HepG2 (cell line): Measurements from ENCODE around the gene IGSF8. TPM values are rescaled to one million over a fixed set of nuclear protein-coding genes. Genes with fewer than 3 reads are reported as not detected.

Experiments used
- ARID5B ChIP-seq: IDR thresholded peaks from 2 replicates; pipeline ENCODE4 v1.4.0; 2020; ENCODE audit warnings: mild to moderate bottlenecking, missing genetic modification reagents
- ELF1 ChIP-seq: sonication (generic); formaldehyde crosslinking; IDR thresholded peaks from 2 replicates; pipeline ENCODE4 v1.4.0; 2020; ENCODE audit warnings: missing genetic modification reagents
- GTF2F1 ChIP-seq: fragments of 150-350 bp; IDR thresholded peaks from 2 replicates; pipeline ENCODE4 v1.6.1; 2014; ENCODE audit warnings: low read length
- HDAC2 ChIP-seq: sonication (generic); formaldehyde crosslinking; IDR thresholded peaks from 2 replicates; pipeline ENCODE4 v1.4.0; 2020; ENCODE audit warnings: missing genetic modification reagents
- HINFP ChIP-seq: sonication (generic); formaldehyde crosslinking; IDR thresholded peaks from 2 replicates; pipeline ENCODE4 v1.4.0; 2020; ENCODE audit warnings: low read depth, mild to moderate bottlenecking, missing genetic modification reagents
- HNF4A ChIP-seq: sonication (generic); formaldehyde crosslinking; IDR thresholded peaks from 2 replicates; pipeline ENCODE4 v1.4.0; 2020; ENCODE audit warnings: missing genetic modification reagents
- IKZF1 ChIP-seq: fragments of 450-650 bp; IDR thresholded peaks from 2 replicates; pipeline ENCODE4 v1.7.1; 2016
- KDM5B ChIP-seq: sonication (generic); formaldehyde crosslinking; IDR thresholded peaks from 2 replicates; pipeline ENCODE4 v1.4.0; 2020; ENCODE audit warnings: missing genetic modification reagents, mild to moderate bottlenecking, borderline replicate concordance
- PHF8 ChIP-seq: sonication (generic); formaldehyde crosslinking; IDR thresholded peaks from 2 replicates; pipeline ENCODE4 v1.5.0; 2020; ENCODE audit warnings: missing genetic modification reagents
- SNAPC5 ChIP-seq: sonication (generic); formaldehyde crosslinking; IDR thresholded peaks from 2 replicates; pipeline ENCODE4 v1.8.1; 2023; ENCODE audit warnings: mild to moderate bottlenecking, missing genetic modification reagents, borderline replicate concordance
- TFDP1 ChIP-seq: IDR thresholded peaks from 2 replicates; pipeline ENCODE4 v1.6.1; 2016; ENCODE audit warnings: missing compliant biosample characterization, missing genetic modification reagents, borderline replicate concordance
- ZNF143 ChIP-seq: sonication (generic); formaldehyde crosslinking; IDR thresholded peaks from 2 replicates; pipeline ENCODE4 v1.4.0; 2020; ENCODE audit warnings: missing genetic modification reagents
- ZNF3 ChIP-seq: IDR thresholded peaks from 2 replicates; pipeline ENCODE4 v1.7.0; 2017; ENCODE audit warnings: inconsistent platforms
- ZNF354B ChIP-seq: sonication (generic); formaldehyde crosslinking; IDR thresholded peaks from 2 replicates; pipeline ENCODE4 v1.8.0; 2022; ENCODE audit warnings: mild to moderate bottlenecking, missing genetic modification reagents
- ZNF431 ChIP-seq: sonication (generic); formaldehyde crosslinking; IDR thresholded peaks from 2 replicates; pipeline ENCODE4 v1.9.0; 2022; ENCODE audit warnings: missing genetic modification reagents, low read depth, mild to moderate bottlenecking, borderline replicate concordance
- ZNF501 ChIP-seq: sonication (generic); formaldehyde crosslinking; IDR thresholded peaks from 2 replicates; pipeline ENCODE4 v1.5.1; 2020; ENCODE audit warnings: mild to moderate bottlenecking, moderate library complexity, missing genetic modification reagents
- ZNF652 ChIP-seq: IDR thresholded peaks from 2 replicates; pipeline ENCODE4 v1.6.1; 2016; ENCODE audit warnings: low read depth, borderline replicate concordance
- ZNF780A ChIP-seq: sonication (generic); formaldehyde crosslinking; IDR thresholded peaks from 2 replicates; pipeline ENCODE4 v1.8.0; 2022; ENCODE audit warnings: mild to moderate bottlenecking, missing genetic modification reagents, moderate library complexity
- ZNF816 ChIP-seq: sonication (generic); formaldehyde crosslinking; IDR thresholded peaks from 2 replicates; pipeline ENCODE4 v1.8.0; 2022; ENCODE audit warnings: missing genetic modification reagents, mild to moderate bottlenecking, borderline replicate concordance
- ZNF891 ChIP-seq: sonication (generic); formaldehyde crosslinking; IDR thresholded peaks from 2 replicates; pipeline ENCODE4 v1.5.0; 2020; ENCODE audit warnings: mild to moderate bottlenecking, missing genetic modification reagents
- ZSCAN22 ChIP-seq: sonication (generic); formaldehyde crosslinking; IDR thresholded peaks from 2 replicates; pipeline ENCODE4 v1.4.0; 2020; ENCODE audit warnings: mild to moderate bottlenecking, missing genetic modification reagents
- ZSCAN31 ChIP-seq: sonication (generic); formaldehyde crosslinking; IDR thresholded peaks from 2 replicates; pipeline ENCODE4 v1.5.0; 2020; ENCODE audit warnings: low read depth, mild to moderate bottlenecking, missing genetic modification reagents
- polyA plus RNA-seq, 8 experiments: library from polyadenylated mRNA; depleted of rRNA in 3 of 8; stranded (reverse) in 7 of 8; unstranded in 1 of 8; fragments of >200 nt; fragmentation: Illumina TruSeq in 4 of 8; extraction: Trizol in 4 of 8; gene quantifications; 2 replicates each; pipeline versions ENCODE4 v1.2.1 to v1.2.3, GENCODE V29; 2011 to 2016; ENCODE audit warnings: low read depth in 4 of 8, missing spikeins in 1 of 8, mixed read lengths in 1 of 8; ENCODE audit not compliant: insufficient read depth in 1 of 8
- total RNA-seq, 5 experiments: library from RNA; depleted of rRNA; stranded (reverse); fragments of >200 nt; fragmentation: Illumina TruSeq; extraction: Trizol; gene quantifications; 2 replicates each; pipeline ENCODE4 v1.2.3, GENCODE V29; 2016; ENCODE audit warnings: low read depth in 1 of 5
- TF ChIP-seq, protein P1 (sequence below): sonication (generic); formaldehyde crosslinking; IDR thresholded peaks from 2 replicates; pipeline ENCODE4 v1.4.0; 2020; ENCODE audit warnings: mild to moderate bottlenecking, missing genetic modification reagents

IGSF8 gene
- total and polyA plus RNA-seq, 2 of the 13 experiments (the other 11 are each of a cell fraction or from before 2014, with no cell fraction given) = 24.0 to 41.0 TPM

- TF ChIP-seq TFDP1 (peak; percentile 23; the same call in 1 of the 2 replicates), KDM5B (CRISPR knock-in tag) (no peak), ZNF780A (CRISPR knock-in tag) (no peak), ZSCAN22 (CRISPR knock-in tag) (no peak), ZNF3 (no peak), SNAPC5 (CRISPR knock-in tag) (no peak), ZNF891 (no peak), HDAC2 (no peak; the same call in 1 of the 2 replicates), HINFP (no peak), ZSCAN31 (CRISPR knock-in tag) (no peak), ARID5B (CRISPR knock-in tag) (0 out of 2 replicates have a peak, but pooled peaks have one; percentile 15), ELF1 (peak; percentile 52), PHF8 (CRISPR knock-in tag) (no peak), ZNF652 (CRISPR knock-in tag) (no peak), ZNF816 (CRISPR knock-in tag) (no peak), GTF2F1 (no peak), IKZF1 (no peak), ZNF143 (no peak), ZNF501 (CRISPR knock-in tag) (no peak), ZNF431 (no peak), HNF4A (peak; percentile 21; the same call in 1 of the 2 replicates), ZNF354B (CRISPR knock-in tag) (no peak)
- TF ChIP-seq, protein P1, sequence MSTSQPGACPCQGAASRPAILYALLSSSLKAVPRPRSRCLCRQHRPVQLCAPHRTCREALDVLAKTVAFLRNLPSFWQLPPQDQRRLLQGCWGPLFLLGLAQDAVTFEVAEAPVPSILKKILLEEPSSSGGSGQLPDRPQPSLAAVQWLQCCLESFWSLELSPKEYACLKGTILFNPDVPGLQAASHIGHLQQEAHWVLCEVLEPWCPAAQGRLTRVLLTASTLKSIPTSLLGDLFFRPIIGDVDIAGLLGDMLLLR (CRISPR knock-in tag) = no peak
These were observed 27.1 kb downstream of the IGSF8 start (continued) for GRCh38 chr1:160071289-160071688.
